Measurements from ENCODE around the gene B3GNT8.

Gene B3GNT8

DNA sequence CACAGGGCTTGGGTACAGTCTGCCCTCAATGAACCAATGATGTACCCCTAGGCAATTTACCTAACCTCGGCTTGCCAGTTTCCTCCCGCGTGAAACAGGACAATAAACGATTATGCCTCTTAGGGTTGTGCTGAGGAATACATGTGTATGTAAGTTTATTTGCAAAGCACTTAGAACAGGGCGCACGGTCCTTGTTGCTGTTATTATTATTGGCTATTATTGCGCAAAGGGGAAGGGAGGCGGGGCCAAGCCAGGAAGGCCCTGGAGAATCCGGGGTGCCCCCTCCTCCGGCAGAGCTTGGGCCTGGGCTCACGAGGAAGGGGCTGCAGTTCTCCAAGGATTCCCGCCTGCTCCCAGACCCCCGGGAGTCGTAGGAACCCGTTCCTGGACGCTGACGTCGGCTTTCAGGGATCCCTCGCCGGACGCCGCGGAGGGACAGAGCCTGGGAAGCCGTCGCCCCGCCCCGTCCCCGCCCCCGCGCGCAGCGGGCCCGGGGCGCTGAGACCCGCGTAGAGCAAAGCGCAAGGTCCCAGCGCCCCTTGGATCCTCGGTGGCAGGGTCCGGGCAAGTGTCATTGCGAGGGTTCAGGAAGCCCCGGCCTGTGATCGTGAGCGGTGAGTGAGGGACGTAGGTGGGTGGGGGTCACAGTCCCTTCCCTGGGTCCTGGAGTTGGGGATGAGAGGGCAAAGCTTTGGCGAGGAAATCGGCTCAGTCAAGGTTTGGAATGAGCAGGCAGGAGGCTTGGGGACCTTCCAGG, 50.8 kb downstream of the B3GNT8 start, which contains the start of gene TMEM91:
Gene TMEM91 (plus strand): TSS at position 293 of the 757 bp plus-strand sequence. CDS start 1,777 bp downstream, outside the sequence.
- peaks cover 10% of the 10 kb centered on the region for H3K4me1 ChIP-seq
- TF ChIP-seq, protein P1, sequence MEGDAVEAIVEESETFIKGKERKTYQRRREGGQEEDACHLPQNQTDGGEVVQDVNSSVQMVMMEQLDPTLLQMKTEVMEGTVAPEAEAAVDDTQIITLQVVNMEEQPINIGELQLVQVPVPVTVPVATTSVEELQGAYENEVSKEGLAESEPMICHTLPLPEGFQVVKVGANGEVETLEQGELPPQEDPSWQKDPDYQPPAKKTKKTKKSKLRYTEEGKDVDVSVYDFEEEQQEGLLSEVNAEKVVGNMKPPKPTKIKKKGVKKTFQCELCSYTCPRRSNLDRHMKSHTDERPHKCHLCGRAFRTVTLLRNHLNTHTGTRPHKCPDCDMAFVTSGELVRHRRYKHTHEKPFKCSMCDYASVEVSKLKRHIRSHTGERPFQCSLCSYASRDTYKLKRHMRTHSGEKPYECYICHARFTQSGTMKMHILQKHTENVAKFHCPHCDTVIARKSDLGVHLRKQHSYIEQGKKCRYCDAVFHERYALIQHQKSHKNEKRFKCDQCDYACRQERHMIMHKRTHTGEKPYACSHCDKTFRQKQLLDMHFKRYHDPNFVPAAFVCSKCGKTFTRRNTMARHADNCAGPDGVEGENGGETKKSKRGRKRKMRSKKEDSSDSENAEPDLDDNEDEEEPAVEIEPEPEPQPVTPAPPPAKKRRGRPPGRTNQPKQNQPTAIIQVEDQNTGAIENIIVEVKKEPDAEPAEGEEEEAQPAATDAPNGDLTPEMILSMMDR (IDR thresholded peaks at IDR 0.05) = no peak
- H3K9me3 ChIP-seq (ENCODE audit: control insufficient read depth, low read length) = no peaks in the 10 kb centered on the region
- peak within 1 kb of the TSS; percentile 48 for H3K4me2 ChIP-seq (ENCODE audit: low read length)
- peak within 1 kb of the TSS; percentile 81 for H2AFZ ChIP-seq
- no peaks in the 10 kb centered on the region for H3K27me3 ChIP-seq (ENCODE audit: control insufficient read depth, insufficient read depth, low read length)
- H3K79me2 ChIP-seq = peaks cover 4% of the 10 kb centered on the region
- no peaks in the 10 kb centered on the region for H3K36me3 ChIP-seq (ENCODE audit: control insufficient read depth, insufficient read depth, low read length)
- H3K27ac ChIP-seq = no peak within 1 kb of the TSS
- no peak within 1 kb of the TSS for H3K9ac ChIP-seq
- H3K4me3 ChIP-seq (ENCODE audit: low read depth, low read length) = peak within 1 kb of the TSS; percentile 9
